ENCODE results near the gene NUBP2.

The NUBP2 gene

DNA sequence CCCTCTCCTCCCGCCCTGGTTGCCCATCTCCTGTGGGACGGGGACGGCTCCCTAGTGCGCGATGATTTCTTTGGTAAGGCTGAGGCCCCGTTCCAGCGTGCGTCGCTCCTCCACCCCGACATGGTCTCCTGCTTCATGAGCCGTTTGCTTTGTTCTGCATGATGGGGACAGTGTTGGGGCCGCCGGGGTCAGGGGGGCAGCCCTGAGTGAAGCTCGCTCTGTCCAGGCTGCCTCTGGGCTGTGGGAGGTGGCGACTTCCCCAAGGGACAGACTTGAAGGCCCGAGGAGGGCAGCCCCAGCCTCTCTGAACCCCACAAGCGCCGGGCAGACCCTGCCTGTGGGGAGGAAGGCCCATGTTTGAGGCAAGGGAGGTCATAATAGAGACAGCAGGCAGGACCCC lies 23.8 kb upstream of the NUBP2 start:
- DNase-seq (ENCODE audit: low spot score) = no peak

DNA sequence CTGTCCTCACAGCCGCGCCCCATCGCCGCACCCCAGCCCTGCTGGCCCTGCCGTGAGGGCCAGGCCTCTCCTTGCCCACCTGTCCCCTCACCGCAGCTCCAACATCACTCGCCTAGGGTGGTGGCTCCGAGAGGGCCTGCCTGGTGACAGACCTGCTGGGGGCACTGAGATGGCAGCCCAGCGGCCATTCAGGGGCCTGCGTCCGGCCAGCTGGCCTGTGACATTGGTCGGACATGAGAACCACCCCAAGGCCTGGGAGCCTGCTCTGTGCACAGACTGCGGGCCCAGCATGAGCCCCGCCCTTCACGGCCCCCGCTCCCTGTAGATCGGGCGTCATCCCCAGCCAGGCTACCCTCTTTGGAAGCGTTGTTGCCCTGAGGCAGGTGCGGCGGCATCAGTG lies 23.2 kb upstream of the NUBP2 start:
- DNase-seq (ENCODE audit: low spot score) = no peak

GRCh38 chr16:1760911-1761310 lies 21.8 kb upstream of the NUBP2 start:
- no peak for DNase-seq (ENCODE audit: low spot score)

GRCh38 chr16:1761751-1762150 lies 21.0 kb upstream of the NUBP2 start:
- DNase-seq (ENCODE audit: low spot score) = no peak

DNA sequence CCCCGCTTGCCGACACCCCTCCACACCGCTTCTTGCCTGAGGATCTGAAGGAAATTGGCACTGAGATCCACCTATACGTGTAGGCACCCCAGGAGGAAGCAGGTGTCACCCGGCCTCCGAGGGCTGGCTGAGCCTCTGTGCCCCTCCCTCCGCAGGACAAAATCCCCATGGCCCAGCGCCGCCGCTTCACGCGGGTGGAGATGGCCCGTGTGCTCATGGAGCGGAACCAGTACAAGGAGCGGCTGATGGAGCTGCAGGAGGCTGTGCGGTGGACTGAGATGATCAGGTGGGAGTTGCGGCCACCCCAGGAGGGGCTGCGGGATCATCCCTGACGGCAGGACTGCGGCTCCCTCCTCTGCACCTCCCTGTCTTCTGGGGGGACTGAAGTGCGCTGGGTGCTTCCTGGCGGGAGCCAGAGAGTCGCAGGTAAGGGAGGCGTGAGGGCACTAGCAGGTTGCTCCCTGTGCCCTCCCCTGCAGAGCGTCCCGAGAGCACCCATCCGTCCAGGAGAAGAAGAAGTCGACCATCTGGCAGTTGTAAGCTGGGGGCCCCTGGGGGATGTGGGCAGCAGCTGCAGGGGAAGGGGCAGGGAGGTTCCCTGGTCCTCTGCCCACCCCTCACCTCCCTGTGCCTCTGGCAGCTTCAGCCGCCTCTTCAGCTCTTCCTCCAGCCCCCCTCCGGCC lies 20.4 kb upstream of the NUBP2 start:
- no peak for DNase-seq (ENCODE audit: low spot score)

DNA sequence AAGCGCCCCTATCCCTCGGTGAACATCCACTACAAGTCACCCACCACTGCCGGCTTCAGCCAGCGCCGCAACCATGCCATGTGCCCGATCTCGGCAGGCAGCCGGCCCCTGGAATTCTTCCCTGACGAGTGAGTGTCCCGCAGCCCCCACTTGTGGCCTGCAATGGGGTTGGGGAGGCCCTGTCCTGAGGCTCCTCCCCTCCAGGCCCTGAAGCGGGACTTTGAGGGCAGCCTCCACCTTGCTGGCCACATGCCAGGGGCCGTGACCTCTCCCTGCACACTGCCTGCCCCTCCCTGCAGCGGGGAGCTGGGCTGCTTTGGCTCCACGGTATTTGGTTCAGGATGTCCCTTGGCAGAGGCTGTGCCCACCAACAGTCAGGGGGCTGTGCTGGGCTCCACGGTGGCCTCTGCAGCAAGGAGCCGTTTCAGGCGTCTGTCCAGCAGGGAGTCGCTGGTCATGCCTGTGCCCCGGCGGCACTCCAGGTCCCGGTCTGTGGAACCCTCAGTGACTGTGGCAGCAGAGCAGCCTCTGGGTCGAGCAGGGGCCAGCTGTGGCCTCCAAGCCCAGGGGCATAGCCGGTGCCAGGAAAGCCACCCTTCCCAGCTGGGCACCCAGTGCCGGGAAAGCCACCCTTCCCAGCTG lies 19.8 kb upstream of the NUBP2 start:
- DNase-seq (ENCODE audit: low spot score) = no peak

DNA sequence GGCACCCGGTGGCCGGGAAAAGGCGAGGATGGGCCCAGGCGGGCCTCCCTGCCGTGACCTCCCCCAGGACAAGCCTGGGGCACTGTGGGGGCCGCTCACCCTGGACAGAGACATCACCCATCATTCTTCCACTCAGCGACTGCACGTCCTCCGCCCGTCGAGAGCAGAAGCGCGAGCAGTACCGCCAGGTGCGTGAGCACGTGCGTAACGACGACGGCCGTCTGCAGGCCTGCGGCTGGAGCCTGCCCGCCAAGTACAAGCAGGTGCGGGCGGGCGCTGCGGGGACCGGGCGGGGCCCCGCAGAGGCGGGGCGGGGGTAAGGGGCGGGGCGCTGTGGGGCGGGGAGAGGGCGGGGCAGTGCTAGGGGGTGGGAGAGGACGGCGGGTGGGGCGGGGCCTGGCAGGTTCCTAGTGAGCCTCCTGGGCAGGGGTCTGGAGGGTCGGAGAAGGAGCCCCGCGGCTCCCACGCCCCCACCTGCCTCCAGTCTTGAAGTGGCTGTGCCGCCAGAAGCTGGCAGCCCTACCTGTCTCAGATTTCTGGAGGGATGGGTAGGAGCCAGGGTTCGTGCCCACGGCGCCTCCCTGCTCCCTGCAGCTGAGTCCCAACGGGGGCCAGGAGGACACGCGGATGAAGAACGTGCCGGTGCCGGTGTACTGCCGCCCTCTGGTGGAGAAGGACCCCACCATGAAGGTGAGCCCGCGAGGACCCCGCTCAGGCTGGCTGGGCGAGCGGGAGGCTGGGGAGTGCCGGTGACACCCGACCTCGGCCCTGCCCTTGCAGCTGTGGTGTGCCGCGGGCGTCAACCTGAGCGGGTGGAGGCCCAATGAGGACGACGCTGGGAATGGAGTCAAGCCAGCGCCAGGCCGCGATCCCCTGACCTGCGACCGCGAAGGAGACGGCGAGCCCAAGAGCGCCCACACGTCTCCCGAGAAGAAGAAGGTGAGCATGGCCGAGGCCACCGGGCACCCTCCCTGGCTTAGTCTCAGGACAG lies 18.9 kb upstream of the NUBP2 start:
- DNase-seq (ENCODE audit: low spot score) = peak; percentile 68

DNA sequence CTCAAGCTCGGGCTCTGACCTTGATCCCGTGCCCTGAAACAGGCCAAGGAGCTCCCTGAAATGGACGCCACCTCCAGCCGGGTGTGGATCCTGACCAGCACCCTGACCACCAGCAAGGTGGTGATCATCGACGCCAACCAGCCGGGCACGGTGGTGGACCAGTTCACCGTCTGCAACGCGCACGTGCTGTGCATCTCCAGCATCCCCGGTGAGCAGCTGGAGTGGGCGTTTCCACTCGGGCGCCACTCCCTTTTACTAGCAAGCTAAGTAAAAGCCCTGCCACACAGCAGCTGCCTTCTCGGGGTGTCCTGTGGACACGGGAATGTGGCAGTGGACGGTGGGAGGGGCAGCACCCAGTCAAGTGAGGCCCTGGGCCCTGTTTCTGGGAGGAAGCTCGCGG lies 17.8 kb upstream of the NUBP2 start:
- no peak for DNase-seq (ENCODE audit: low spot score)

DNA sequence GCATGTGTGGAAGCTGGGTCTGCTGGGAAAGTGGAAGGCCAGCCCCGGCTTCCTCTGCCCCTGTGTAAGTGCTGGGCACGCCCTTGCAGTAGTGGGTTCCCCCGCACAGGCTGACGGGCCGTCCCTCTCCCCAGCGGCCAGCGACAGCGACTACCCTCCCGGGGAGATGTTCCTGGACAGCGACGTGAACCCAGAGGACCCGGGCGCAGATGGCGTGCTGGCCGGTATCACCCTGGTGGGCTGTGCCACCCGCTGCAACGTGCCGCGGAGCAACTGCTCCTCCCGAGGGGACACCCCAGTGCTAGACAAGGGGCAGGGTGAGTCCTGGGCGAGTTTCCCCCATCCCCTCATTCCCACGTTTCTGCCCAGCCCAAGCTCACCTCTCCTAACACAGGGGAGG lies 16.9 kb upstream of the NUBP2 start:
- DNase-seq (ENCODE audit: low spot score) = no peak

DNA sequence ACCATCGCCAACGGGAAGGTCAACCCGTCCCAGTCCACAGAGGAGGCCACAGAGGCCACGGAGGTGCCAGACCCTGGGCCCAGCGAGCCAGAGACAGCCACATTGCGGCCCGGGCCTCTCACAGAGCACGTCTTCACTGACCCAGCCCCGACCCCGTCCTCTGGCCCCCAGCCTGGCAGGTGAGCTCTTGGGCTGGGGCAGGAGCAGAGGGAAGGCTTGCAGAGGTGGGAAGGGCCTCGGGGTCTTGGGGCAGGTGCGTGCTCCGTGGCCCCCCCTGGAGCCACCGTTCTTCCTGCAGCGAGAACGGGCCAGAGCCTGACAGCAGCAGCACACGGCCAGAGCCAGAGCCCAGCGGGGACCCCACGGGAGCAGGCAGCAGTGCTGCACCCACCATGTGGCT lies 16.5 kb upstream of the NUBP2 start:
- no peak for DNase-seq (ENCODE audit: low spot score)

DNA sequence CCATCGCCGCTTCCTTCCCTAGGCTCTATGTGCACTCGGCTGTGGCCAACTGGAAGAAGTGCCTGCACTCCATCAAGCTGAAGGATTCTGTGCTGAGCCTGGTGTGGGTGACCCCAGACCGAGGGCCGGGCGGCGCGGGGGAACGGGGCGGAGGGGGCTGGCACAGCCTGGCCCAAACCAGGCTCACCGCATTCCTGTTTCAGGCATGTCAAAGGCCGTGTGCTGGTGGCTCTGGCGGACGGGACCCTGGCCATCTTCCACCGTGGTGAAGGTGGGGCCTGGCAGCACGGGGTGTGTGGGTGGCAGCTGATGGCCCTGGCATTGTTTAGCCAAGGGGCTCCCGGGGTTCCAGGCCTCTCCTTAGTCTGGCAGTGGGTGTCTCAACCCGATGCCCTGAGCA lies 16.1 kb upstream of the NUBP2 start:
- no peak for DNase-seq (ENCODE audit: low spot score)

DNA sequence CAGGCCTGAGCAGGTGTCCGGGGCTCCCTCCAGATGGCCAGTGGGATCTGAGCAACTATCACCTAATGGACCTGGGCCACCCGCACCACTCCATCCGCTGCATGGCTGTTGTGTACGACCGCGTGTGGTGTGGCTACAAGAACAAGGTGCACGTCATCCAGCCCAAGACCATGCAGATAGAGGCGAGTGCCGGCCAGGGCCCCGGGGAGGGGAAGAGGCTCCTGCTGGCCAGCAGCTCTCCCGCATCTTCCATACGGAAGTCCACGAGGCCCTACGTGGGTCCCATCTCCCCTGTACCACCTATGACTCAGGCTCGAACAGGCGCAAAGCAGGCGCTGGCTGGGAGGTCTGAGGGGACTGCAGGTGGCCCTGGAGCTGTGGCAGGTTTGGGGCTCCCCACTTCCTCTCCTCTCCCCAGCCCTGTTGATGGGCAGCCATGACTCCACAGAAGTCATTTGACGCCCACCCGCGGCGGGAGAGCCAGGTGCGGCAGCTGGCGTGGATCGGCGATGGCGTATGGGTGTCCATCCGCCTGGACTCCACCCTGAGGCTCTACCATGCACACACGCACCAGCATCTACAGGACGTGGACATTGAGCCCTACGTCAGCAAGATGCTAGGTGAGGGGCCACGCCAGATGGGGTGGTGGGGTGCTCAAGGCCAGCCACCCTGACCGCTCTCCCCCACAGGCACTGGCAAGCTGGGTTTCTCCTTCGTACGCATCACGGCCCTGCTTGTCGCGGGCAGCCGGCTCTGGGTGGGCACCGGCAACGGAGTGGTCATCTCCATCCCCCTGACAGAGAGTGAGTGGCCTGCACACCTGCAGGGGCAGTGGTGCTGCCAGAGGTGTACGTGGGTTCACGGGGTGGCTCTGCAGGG lies 15.4 kb upstream of the NUBP2 start:
- DNase-seq (ENCODE audit: low spot score) = no peak

DNA sequence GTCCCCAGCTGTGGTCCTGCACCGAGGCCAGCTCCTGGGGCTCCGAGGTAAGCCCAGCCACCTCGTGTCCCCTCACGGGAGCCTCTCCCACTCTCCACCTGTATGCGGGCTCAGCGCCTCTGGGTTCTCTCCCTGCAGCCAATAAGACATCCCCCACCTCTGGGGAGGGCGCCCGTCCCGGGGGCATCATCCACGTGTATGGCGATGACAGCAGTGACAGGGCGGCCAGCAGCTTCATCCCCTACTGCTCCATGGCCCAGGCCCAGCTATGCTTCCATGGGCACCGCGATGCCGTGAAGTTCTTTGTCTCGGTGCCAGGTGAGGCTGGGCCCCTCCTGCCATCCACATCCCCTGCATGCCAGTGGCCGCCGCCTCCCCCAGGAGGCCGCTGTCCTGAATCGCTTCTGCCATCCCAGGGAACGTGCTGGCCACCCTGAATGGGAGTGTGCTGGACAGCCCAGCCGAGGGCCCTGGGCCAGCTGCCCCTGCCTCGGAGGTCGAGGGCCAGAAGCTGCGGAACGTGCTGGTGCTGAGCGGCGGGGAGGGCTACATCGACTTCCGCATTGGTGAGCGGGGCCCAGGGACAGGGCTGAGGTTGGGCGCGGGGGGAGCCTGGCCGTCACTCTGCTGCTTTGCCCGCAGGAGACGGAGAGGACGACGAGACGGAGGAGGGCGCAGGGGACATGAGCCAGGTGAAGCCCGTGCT lies 14.5 kb upstream of the NUBP2 start:
- no peak for DNase-seq (ENCODE audit: low spot score)

GRCh38 chr16:1768767-1769401 lies 13.9 kb upstream of the NUBP2 start:
- no peak for DNase-seq (ENCODE audit: low spot score)

DNA sequence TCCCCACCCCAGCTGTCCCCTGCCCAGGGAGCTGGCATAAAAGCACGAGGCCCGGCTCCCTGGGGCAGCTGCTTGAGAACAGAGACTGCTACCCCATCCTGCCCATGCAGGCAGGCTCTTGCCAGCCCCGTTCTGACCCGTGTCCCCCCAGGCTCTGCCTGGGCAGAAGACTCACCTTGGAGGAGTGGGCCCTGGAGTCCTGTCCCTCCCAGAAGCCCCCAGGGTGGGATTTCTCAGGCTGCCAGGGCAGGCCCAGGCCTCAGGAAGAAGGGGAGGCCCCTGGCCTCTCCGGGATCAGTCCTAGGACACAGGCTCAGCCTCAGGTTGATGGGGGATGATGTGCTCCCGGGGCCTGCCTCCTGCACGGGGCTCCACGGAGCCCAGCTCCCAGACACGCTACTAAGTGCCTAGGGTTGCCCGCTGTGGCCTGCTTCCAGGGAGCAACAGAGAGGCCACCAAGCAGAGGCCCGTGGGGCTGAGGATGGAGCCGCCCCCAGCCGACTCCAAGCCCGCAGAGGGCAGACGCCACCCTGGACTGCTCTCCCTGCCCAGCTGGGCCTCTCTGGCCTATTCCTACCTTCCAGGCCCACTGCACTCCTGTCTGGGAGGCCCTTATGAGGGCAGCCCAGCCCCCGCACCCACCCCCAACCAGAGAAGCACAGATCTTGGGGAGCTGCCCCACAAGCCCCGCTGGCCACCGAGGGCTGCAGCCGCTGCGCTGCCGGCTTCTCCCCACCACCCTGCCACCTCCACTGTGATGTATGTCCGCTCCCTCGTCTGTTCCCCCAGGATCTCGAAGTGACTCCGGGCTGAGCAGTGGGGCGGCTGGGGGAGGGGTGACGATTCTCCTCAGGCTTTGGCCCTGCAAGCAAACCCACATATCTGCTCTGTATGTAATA lies 13.1 kb upstream of the NUBP2 start:
- no peak for DNase-seq (ENCODE audit: low spot score)

GRCh38 chr16:1770328-1771187 lies 12.2 kb upstream of the NUBP2 start:
- peak; percentile 77 for DNase-seq (ENCODE audit: low spot score)

- no peak for DNase-seq (ENCODE audit: low spot score)
These were observed 11.4 kb upstream of the NUBP2 start, which contains the start of gene NME3 for GRCh38 chr16:1771188-1771863. NME3 (minus strand) TSS chr16:1771543; CDS start chr16:1771534, 9 bp downstream.

DNA sequence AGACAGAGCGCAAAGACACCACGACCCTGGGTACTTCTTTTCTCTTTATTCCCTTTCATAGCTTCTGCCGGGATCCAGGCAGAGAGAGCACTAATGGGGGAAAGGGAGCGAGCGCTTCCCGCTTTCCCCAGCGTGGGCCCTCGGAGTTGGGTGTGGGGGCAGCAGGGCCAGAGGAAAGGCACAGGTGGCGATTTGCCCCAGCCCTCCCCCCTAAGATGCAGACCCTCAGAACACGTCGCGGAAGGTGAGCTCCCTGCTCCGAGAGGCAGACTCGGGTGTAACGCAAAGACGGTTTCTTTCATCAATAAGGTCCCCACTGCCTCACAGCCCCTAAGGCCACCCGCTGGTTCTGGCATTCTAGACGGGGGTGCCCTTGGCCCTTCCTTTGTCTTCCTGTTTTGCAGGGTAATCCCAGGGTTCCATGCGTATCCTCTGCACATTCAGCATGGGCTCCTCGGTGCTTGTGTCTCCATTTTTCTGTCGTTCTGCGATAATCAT lies 10.8 kb upstream of the NUBP2 start:
- DNase-seq (ENCODE audit: low spot score) = no peak
